ENCODE measurements around the gene FAM229A.

FAM229A gene

DNA sequence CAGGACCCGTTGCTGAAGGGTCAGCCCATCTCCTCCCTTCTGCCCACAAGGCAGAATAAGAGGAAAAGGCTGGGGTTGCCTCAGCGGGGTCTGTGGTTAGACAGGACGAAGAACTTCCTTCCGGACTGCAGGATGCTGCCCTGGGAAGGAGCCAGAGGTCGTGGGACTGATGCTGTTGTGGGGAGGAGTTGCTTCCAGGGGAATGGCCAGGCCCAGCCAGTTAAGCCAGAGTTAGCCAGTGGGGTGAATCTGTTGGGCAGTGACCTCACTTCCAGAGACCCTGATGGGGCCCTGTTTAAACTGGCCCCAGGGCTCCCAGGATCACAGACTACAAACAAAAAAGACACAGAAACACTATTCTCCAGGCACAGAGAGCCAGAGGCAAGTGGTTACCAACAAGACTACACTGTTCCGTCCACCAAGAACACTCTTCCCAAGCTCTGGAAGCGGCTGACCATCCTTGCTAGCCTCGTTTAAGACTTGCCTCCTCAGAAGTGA, 13.0 kb downstream of the FAM229A start:
- no peak for DNase-seq (ENCODE audit: low read depth)

DNA sequence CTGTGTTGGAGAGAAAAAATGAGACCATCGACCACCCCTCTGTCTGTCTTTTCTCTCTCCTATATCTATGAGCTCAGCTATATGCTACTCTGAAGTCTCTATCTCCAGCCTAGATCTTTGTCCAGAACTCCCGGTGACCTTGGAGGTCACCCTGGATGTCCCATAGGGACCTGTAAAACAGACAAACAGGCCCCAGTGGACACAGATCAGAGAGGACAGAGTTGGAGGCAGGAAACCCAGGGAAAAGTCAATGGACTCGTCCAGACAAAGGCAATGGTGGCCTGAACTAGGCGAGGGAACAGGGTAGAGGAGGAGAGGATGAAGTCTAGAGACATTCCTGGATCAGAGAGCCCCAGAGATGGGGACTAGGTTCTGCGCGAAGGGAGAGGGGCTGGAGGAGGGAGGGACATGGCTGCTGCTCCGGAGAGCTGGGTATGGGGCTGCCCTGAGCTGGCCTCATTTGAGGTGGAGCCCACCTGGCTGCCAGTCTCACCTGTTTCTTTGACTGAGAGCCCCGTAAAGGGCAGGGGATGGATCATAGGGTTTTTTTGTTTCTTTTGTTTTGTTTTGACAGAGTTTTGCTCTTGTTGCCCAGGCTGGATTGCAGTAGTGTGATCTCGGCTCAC, 15.6 kb downstream of the FAM229A start:
- no peak for DNase-seq (ENCODE audit: low read depth)

DNA sequence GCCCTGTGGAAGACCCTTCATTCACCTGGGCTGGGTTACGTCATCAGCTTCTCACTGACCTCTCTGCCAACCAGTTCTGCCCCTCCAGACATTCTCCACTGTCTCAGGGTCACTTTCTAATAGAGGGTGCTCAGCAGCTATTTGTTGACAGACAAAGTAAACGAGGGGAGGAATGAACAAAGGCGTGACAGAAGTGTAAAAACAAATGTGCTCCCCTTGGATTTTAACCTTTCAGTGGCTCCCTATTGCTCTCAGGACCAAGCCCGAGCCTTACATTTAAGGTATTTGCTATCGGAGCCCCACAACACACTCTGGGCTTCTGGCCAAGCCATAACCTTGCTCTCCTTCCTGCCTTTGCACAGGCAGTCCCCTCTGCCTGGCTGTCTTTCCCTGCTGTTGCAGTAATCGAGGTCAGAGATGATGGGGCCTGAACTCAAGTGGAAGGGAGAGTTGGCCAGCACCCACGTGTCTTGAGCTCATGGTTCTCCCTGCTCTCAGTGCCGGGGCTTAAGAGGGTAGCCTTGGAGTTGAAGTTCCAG, 16.9 kb downstream of the FAM229A start:
- DNase-seq (ENCODE audit: low read depth) = no peak

DNA sequence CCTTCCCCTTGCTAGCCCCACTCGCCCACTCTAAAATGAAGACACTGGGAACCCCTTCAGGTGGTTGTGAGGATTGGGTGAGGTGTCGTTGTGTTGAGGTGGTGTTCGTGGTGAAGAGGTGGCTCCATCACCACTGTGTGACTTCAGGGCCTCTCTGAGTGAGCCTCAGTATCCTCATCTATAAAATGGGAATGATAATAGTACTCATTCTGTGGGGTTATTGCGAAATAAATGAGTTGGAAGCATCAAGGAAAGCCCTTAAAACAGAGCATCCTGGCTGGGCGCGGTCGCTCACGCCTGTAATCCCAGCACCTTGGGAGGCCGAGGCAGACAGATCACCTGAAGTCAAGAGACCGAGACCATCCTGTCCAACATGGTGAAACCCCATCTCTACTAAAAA, 19.6 kb downstream of the FAM229A start:
- no peak for DNase-seq (ENCODE audit: low read depth)

DNA sequence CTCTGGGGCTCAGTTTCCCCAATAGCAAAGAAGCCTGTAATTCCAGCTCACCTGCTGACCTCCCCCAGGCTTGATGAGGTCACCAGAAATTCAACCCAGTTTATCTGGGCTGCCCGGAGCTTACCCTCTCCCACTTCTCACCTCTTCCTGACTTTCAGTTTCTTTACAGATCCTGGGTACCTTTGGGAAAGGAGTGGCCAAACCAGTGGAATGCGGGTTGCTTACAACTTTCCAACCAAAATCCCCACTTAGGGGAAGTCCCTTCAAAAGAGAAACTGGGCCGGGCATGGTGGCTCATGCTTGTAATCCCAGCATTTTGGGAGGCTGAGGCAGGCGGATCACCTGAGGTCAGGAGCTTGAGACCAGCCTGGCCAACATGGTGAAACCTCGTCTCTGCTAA, 20.3 kb downstream of the FAM229A start:
- no peak for DNase-seq (ENCODE audit: low read depth)

DNA sequence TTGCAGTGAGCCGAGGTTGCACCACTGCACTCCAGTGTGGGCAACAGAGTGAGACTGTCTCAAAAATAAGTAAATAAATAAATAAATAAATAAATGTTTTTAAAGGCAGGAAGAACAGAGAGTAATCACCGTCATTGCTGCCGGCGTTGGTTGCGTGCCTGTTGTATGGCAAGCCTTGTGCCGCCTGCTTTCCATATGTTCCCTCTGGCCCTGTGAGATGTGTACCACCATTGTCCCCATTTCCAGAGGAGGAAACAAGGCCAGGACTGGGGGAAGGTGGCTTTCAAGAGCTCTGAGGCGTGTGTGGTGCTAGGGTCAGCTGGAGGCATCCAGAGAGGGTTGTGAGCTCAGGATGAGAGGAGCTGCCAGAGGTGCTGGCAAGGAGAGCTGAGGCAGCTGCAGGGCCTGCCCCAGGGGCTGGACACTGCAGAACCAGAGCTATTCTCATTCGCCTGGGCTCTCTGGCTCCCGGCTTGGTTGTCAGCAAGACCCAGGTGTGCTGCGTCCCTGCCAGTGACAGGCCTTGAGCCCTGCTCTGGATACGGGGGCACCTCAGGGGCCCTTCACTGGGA, 21.0 kb downstream of the FAM229A start:
- DNase-seq (ENCODE audit: low read depth) = no peak

DNA sequence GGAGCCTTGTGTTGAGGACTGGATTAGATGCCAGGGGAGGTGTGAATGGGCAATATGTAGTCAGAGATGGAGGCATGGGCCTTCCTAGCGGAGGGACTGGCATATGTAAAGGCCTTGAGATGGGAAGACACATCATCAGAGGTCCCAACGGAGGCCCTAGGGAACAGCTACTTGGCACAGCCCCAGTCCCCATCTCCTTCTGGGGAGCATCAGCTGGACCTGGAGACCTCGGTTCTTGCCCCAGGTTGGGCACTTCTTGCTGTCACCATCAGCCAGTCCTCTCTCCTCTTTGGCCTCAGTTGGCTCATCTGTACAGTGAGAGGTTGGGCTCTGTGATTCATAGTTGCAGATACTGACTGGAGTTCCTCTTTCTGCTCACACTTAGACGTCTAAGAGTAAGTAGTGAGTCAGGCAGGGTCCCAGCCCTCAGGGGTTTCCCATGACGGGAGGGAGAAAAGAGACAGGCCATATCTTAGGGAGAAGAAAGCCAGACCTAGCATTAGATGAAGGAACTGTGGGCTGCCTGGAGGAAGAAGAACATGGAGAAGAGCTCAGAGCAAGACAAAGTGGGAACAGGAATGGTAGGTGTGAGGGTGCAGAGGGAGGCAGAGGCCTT, 22.8 kb downstream of the FAM229A start:
- no peak for DNase-seq (ENCODE audit: low read depth)

DNA sequence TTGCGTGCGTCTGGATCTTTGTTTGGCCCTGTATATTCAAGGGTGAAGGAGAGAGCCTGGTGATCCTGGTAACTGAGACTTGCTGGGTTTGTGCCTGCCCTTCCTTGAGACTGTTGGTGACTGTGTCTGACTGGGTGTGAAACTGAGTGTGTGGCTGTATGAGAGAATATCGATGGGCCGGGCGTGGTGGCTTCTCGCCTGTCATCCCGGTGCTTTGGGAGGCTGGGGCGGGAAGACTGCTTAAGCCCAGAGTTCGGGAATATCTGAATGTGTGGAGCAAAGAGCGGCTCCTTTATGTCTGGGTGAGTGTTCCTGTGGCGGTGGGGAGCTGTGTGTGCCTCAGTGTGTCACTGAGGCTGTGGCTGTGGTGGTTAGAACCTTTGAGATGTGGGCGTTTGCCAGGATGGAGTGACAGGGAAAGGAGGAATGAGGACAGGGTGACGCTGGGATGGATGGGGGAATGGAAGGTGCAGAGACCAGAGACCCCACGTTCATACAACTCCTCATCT, 23.6 kb downstream of the FAM229A start:
- DNase-seq (ENCODE audit: low read depth) = no peak

DNA sequence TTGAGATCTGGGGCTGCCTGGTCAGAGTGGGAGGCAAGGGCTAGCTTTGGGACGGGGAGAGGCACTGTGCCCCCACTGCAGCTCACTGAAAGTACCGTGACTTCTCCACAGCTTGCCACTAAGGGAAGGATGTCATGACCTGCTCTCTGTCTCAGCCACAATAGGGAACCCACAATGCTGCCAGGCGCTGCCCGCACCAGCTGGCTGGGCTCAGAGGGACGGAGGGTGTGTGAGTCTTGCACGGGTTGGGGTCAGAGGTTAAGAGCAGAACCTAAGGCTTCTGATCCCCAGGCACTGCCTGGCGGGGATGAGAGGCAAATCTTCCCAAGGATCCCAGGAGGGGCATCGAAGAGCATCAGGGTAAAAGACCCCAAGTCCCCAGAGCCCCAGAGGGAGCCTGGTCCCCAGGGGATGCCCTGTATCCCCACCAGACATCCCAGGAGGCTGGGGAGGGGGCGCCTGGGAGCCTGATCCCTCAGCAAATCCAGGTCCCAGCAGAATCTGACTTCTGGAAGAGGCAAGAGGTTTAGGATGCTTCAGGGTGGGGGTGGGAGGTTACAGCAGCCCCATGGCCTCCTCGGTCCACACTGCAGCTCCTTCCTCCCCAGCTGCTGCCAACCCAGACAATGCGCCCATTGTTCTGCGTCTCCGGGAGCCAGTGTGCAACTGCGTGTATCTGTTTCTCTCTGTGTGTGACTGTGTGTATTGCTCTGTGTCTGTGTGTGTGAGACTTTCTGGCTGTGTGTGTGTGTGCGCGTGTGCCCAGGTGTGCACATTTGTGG, 24.2 kb downstream of the FAM229A start:
- DNase-seq (ENCODE audit: low read depth) = no peak

DNA sequence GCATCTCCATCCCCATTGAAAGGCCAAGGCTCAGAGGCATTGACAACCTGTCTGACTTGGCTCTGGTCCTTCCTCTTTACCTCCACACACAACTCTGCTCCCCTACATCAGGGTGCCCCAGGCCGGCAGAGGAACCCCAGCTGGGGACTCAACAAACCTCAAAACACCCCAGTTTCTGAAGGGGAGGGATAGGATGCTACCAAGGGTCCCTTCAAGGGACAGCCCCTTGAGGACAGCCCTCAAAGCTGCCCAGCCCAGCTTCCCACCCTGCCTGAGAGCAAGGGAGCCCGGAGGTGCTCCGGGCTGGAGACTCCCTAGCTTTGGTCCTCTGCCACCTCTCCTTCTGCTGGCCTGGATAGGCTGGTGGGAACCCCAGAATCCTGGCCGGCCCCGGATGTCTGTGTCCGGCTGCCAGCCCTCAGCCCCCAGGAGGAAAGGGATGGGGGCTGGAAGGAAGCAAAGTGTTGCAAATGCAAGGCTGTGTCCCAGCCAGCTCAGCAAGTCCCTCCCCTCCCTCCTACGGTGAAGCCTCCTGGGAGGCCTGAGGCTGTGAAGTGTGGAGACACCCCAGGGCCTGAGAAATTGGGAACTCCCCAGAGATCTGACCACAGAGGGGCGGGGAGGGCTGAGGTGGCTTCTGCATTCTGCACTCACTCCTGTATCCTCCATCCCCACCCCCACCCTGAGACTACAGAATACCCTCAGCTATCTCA, 25.2 kb downstream of the FAM229A start:
- no peak for DNase-seq (ENCODE audit: low read depth)

DNA sequence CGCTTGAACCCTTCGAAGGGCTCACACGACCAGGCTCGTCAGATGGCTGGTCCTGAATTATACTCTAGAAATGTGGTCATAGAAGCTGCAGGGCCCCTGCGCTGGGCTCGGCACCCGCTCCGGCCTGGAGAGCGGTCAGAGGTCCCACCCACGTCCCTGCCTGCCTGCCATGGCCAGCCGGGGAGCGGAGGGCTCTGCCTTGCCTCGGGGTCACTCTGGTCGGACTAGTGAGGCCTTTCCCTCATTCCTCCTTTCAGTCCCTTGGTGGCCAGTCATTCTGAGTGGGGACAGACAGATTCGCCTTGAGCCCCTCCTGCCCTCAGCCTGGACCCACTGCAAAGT, 25.7 kb downstream of the FAM229A start:
- no peak for DNase-seq (ENCODE audit: low read depth)

DNA sequence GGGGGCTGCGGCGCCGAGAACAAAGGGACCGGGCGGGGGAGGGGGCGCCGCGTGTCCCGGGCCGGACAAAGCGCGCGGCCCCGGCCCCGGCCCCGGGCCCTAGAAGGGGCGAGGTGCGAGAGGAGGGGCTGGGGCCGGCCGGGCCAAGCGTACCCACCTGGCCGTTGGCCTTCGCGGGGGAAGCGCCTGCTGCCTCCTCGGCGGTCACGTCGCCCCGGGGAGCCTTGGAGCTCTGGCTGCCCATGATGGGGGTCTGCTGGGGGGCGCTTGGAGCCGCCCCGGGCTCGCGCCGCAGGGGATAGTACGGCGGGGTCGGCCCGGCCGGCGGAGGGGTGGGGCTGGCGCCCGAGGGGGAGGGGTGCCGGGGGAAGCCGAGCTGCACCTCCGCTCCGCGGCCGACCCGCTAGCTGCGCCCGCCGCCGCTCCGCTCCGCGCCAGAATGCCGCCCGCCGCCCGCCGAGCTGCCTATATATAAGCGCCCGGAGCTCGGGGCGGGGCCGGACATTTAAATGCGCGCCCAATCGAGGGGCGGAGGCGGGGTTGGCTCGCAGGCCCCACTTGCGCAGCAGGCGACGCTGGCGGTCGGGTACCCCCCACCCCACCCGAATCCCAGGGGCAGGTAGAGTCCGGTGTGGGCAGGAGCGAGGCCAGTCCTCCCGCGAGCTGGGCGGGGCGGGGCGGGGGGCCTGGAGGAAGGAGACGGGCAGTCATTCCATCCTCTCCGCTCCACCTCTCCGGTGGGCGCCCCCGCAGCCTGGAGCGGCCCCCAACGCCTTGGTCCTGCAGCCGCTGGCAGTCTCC, 26.3 kb downstream of the FAM229A start, which contains the start of gene MARCKSL1:
MARCKSL1 (minus strand) TSS at position 444 of the 801 bp plus-strand sequence; CDS start at position 244, 200 bp downstream.
- DNase-seq (ENCODE audit: low read depth) = peak; percentile 80

DNA sequence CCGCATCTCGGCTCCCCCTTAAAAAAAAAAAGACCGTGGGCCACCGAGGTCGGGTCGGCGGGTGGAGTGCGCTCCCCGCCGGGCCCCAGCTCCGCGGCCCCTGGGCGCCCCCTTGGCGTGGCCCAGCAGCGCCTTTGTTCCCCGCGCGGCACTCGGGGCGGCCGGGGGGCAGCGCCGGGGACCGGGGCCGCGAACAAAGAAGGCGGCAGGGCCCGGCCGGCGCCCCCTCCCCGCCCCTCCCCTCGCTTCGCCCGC, 26.8 kb downstream of the FAM229A start:
- DNase-seq (ENCODE audit: low read depth) = no peak

DNA sequence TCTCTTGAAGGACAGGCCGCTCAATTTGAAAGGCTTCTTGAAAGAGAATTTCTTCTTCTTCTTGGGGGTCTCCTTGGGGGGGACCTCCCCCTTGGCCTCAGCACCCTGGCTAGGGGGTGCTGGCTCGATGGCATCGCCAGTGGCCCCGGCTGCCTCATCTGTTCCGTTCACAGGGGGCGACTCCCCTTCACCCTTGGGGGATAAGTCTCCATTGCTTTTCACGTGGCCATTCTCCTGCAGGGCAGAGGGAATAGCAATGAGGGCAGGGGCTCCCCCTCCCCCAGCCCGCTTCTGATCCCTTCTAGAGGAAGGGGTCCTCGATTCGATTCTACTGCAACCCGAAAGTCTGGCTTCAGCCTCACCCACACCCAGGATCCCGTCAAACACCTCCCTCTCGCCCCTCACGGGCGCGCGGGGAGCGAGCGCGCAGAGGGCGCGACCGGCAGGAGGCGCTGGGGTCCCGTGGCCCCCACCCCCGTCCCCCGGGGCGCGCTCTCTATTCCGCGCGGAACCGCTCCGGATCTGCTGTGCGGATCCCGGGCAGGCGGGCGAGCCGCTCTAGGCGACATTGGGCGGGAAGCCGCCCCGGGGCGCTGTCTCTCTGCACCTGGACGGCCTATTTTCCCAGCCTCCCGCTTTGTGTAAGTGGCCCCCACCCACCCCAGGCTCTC, 27.3 kb downstream of the FAM229A start:
- peak; percentile 63 for DNase-seq (ENCODE audit: low read depth)

DNA sequence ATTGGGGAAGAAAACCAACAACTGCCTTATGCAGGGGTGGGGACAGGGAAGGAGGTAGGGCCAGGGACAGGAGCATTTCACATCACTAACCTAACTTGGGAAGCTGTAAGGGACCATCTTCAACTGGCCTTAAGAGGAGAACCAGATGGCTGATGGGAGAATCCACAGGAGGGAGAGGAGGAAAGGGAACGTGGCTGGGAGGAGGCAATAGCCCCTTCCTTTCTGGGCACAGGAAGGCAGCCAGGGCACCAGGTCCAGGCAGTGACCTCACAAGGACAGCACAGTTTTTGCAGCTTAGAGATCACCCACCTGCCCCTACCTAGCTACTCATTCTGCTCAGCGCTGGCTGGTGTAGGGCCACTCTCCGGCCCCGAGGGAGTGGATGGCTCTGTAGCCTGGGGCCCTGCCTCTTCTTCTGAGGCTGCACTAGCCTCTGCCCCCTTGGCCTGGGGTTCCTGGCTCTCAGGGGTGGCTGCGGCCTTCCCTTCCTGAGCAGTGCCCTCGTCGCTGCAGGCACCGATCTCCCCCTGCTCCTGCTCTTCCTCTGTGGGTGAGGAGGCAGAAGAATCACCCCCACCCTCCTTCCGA, 27.9 kb downstream of the FAM229A start:
- no peak for DNase-seq (ENCODE audit: low read depth)

DNA sequence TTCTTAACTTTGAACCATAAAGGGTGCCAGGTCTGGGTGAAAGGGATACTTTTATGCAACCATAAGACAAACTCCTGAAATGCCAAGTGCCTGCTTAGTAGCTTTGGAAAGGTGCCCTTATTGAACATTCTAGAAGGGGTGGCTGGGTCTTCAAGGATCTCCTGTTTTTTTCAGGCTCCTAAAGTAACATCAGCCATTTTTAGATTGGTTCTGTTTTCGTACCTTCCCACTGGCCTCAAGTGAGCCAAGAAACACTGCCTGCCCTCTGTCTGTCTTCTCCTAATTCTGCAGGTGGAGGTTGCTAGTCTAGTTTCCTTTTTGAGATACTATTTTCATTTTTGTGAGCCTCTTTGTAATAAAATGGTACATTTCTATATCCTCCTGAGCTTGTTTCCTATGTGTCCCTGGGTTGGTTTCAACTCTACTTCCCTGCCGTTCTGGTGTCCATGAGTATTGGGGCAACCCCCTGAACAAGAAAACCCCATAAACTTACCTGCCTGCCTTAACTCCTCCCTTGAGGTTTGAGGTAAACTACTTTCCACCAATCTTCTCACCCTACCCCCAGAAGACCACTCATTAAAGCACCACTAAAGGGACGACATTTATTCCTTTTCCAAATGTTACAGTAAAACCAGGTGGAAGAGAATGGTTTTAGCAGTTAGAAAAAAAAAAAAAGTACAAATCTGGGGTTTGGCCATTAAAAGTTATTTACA, 28.9 kb downstream of the FAM229A start:
- DNase-seq (ENCODE audit: low read depth) = no peak

DNA sequence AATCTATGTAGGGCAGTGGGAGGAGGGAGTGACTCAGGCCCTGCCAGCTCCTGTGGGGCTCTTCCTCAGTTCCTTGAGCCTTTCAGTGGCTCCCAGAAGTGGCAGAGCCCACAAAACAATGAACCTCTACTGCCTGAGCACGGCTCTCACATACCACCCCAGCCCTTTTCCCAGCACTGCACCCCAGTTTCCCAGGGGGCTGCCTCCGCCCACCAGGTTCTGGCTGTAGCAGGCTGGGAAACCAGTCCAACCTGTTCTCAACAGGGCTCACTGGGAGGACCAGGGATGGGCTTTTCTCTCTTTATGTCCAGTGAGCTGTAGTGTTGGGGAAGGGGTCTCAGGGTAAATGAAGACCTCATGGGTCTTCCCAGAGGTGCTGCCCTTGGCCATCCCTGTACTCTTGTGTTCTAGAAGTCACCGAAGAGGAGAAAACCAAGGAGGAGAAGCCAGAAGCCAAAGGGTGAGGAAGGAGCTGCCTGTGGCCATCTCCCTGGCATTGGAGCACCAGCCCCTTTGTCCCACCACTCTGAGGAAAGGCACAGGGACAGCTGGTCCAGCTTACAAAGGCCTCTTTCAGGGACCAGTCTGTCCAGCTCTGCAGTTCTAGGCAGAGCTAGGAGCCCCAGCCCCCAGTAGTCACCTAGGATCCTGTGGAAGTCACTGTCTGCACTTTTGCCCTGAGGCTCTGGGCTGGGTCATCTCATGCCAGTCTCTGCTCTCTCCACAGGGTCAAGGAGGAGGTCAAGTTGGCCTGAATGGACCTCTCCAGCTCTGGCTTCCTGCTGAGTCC, 29.8 kb downstream of the FAM229A start:
- no peak for DNase-seq (ENCODE audit: low read depth)

DNA sequence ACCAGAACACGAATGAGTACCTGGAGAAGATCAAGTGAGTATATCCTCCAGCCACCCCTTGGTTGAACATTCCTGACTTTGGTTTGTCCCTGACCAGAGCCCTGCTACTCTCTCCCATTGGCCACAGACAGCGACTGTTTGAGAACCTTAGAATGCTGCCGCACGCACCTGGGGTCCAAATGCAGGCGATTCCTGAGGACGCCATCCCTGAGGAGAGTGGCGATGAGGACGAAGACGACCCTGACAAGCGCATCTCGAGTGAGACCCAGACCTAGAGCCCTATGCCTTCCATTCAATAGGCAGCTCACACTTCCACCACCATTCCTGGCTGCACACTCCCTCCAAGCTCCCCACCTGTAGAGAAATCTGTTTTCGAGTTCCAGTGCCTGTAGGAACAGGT, 30.7 kb downstream of the FAM229A start:
- no peak for DNase-seq (ENCODE audit: low read depth)
